ENCODE measurements around the gene CHRDL2.

CHRDL2 gene

DNA sequence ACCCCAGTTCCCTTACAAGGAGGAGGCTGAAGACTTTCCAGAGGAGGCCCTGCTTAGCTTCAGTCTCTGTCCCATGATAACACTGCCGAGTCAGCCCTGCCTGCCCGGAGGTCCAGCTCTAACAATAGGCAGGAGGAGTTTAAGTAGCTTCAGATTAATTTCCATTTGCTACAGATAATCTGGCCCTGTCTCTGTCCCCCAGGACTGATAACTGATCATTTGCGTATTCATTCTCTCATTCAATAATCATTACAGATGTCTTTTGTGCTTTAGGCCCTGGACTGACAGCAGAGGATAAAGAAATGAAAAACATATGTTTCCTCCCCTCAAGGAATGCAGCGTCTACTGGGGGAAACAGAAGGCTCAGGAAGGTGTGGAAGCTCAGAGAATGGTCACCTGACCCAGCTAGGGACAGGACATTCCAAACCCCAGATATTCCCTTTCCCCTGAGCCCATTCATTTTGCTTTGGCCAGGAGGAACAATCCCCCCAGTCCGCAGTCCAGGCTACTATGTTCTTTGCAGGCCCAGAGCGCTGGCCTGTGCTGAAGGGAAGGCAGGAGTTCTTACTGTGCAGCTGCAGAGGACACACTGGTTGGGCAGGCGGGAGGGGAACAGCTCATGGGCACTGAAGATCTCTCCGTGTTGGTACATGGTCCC, 20.8 kb downstream of the CHRDL2 start:
- no peak for DNase-seq

DNA sequence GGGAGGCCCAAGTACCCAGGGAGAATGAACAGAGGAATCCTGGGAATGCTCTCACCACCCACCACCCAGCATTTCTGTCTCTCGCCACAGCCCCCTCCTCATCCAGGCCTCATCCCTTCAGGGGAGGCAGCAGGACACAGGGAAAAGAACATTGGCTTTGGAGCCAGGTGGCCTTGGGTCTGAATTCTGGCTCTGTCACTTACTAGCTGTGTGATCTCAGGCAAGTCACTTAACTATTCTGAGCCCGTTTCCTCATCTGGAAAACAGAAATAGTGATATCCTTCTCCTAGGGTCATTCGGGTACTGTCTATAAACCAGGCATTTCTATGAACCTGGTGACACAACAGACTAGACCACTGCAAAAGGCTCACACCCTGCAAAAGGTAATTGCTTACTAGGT, 22.1 kb downstream of the CHRDL2 start:
- DNase-seq, result no peak

DNA sequence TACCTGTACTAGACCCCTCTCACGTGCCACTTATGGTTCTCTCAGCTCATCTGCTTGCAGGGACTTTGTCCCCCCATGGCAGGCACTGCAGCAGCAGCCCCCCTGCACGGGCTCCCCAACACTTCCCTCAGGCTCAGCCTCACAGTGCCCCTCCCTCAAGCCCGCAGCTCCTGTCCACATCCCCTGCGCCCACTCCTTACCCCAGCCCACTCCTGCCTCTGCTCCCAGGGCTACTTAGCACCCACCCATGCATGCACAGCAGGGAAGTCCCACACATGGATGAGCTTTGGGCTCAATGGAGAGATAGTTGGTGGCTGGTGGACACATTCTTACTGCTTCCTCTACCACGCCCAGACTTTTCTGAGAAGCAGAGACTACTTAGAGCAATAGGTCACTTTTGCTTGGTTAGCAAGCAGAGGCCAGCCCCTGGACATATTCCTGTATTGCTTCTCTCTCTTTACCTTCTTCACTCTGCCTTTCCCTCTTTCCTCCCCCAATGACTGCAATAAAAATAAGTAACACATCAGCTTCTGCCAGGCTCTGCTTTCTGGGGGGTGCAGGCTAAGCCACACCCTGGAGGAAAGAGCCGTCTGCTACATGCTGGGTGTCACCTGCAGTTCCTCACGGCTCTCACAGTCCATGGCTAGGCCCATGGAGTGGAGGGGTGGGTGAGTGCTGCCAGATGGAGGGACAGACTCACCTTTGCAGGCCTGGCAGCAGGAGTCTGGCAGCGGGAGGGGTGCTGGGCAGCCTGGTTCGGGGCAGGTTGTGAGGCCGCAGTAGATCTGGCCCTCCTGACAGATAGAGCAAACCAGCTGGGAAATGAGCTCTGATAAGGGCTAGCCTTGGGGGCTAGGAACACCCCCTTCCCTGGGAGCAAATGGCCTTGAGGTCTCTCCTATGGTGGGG, 23.4 kb downstream of the CHRDL2 start:
- DNase-seq, result no peak

- DNase-seq, result no peak
These were observed 24.0 kb downstream of the CHRDL2 start for GRCh38 chr11:74707182-74707581.

DNA sequence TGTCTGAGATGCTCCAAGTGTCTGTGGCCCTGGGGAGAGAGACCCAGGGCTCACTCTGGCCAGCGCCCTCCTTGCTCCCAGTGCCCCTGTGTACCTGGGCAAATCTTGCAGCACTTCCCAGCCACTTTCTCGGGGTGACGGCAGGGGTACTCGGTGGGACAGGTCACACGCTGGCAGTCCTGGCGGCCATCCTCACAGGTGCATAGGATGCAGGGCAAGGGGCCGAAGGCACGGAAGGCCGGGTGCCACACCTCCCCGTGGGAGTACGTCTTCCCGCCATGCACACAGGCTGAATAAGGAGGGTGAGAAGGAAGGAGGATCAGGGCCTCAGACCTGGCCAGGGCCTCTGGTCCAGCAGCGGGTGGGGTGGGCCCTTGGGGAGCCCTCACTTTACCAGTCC, 28.0 kb downstream of the CHRDL2 start:
- no peak for DNase-seq

- peak in 1 of 2 experiments; percentile 63 for DNase-seq
These were observed 28.7 kb downstream of the CHRDL2 start for GRCh38 chr11:74702383-74703007.

DNA sequence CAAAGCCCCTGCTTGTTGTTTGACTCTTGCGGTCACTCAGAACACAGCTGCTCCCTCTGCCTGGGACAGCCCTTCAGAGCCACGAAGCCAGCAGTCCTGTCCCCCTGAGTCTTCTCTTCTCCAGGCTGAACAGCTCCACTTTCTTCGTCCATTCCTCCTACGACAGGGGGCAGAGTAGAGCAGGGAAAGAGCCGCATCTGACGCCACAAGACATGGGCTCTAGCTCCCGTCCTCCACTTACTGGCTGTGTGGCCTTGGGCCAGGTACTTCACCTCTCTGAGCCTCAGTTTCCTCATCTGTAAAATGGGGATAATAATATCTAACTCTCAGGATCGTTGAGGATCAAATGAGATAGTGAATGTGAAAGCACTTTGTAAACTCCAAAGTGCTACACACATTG, 29.9 kb downstream of the CHRDL2 start:
- DNase-seq, result no peak

DNA sequence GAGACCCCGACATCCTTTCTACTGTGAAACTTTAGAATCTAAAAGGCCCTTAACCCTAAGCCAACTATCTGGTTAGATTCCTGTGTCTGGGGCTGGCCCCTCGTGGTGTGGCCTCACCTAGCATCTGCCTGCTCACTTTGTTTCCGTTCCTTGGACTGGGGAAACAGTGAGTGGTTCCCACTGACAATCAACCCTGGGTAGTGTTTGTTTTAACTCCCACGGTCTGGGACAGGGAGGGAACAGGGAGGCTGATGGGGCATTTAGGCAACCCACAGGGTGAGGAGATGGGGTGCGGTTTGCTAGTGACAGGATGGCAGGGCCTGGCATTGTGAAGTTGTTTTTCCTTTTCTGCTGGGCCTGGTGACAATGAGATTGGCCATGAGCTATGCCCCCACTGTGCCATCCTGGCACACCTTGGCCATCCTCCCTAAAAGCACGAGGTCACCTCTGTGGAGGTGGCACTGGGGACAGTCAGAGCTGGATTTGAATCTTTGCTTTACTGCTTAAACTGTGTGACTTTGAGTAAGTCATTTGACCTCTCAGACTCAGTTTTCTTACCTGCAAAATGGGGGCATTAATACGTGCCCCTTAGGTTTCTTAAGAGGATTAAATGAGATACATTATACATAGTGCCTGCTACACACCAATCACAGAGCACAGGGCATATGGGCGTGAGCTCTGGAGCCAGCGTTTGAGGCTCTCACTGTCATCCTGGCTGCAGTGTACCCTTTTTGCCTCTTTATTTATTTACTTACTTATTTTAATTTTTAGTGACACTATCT, 31.4 kb downstream of the CHRDL2 start:
- DNase-seq, result no peak

DNA sequence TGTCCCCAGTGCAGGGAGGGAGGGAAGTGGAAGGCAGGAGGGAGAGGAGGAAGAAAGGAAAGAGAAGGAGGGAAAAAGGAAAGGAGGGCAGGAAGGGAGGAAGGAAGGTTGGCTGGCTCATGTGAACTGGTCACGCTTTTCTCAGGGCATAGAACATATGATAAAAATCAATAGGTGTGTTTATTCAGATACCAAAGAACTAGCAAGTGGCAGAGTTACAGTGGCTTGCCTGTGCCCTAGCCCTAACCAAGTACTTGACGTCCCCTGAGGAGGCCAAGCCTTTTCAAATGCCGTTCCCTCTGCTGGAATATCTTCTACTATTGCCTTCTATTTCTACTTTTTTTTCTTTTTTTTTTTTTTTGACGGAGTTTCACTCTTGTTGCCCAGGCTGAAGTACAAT, 33.5 kb downstream of the CHRDL2 start:
- DNase-seq, result no peak

DNA sequence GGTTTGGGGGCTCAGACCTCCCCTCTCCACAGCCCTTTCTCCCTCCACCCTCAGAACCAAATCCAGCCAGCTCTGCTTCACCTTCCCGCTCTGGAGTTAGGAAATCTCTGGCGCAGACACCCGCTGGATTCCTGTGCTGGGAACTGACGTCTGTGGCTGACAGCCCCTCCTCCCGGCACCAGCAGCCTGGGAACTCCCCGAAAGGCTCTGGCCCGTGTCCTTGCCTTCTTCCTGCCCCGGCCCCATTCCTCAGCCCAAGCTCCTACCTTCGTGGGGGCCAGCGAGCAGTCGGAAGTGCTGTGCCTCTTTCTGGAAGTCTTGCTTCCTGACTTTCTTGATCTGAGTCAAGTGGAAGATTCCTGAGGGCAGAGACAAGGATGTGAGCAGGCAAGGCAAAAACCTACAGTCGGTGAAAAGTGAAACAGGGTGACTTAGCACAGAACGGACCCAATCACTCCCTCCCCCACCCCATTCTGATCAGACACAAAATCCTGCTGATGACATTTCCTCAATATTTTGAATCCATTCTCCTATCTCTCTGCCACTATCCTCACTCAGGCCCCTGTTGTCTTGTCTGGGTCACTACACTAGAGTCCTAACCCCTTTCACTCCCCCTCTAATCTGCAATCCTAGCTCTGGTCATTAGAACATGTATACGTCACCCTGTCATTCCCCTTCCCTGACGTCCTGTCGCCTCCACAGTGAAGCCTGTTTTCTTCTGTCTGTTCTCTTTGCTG, 34.1 kb downstream of the CHRDL2 start:
- DNase-seq, result no peak

- no peak for DNase-seq
These were observed 34.7 kb downstream of the CHRDL2 start for GRCh38 chr11:74696500-74696899.

DNA sequence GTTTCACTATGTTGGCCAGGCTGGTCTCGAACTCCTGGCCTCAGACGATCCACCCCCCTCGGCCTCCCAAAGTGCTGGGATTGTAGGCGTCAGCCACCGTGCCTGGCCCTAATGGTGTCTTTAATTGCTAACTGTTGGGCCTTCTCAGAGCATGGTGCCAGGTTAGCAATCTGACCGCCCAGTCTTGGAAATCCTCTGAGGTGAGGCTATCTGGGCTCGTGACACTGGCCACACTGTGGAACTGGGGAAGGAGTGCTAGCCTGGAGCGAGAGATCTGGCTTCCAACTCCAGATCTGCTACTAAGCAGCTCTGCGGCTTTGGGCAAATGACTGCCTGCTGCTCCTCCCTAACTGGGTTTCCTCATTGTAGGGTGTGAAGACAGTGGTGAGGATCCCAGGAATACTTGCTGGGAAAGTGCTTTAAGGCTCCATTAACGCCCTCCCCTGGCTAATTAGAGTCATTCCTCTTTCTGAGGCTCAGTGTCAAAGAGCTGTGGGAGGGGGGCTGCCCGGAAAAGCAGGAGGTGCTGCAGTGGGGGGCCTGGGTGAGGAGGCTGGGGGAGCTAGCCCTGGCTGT, 35.4 kb downstream of the CHRDL2 start:
- no peak for DNase-seq

- DNase-seq, result no peak
These were observed 36.9 kb downstream of the CHRDL2 start for GRCh38 chr11:74694136-74694930.

DNA sequence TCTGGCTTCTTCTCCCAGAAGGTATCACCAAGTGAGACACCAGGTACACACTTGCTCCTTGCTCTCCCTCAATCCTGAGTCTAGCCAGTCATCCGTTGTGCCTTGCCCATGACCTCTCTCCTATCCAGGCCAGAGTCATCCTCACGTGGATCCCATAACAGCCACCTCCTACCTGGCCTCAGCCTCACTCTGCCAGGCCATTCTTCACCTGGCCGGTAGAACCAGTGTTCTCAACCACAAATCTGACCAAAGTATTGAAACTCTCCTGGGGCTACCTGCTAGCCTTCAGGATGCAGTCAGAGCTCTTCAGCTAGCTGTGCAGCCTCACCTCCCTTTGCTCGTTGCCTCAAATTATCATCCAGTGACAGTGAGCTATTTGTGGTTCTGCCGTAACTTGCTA, 37.7 kb downstream of the CHRDL2 start:
- no peak for DNase-seq

GRCh38 chr11:74691755-74692154, 39.5 kb downstream of the CHRDL2 start:
- no peak for DNase-seq

DNA sequence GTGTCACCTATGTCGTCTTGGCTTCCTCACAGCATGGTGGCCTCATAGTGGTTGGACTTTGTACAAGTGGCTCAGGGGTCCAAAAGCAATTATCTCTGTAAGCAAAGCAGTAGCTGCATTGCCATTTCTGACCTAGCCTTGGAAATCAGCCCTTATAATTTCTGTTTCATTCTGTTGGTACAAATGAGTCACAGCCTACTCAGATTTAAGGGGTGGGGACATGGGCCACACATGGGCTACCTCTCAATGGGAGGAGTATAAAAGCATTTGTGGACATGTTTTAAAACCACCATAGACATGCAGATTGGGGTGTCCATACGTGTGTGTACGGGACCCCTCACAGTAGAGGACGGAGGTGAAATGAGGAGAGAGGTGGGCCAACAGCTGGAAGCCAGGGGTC, 41.6 kb downstream of the CHRDL2 start:
- DNase-seq, result no peak

DNA sequence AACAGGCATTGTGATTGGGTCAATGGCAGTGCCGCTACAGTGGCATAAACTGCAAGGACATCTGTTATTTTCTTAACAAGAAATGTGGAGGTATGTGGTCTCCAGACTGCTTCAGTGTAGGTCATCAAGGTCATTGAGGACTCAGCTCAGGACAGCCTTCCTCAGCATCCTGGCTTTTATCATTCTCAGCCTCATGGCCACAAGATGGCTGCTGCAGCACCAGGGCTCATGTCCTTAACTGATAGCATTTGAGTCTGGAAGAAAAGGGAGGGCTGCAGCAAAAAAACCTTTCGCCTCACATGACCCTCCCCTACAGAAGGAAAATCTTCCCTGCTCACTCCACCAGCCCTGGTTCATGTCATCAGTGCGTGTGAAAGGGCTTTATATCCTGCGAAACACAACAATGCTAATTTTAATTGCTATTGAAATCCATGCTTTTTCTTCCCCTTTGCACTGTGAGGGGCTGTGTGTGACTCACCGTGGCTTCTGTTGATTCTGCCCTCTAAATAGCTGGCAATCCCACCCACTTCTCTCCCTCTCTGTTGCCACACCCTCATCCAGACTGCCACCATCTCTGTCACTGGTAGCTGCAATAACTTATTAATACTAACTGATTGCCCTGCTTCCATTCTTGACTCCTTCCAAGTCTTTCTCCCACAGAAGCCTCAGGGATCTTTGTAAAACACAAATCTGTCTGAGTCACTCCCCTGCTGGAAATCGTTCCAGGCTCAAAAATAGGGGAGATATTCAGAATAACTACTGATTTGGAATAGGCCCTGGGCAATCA, 43.8 kb downstream of the CHRDL2 start:
- no peak for DNase-seq

DNA sequence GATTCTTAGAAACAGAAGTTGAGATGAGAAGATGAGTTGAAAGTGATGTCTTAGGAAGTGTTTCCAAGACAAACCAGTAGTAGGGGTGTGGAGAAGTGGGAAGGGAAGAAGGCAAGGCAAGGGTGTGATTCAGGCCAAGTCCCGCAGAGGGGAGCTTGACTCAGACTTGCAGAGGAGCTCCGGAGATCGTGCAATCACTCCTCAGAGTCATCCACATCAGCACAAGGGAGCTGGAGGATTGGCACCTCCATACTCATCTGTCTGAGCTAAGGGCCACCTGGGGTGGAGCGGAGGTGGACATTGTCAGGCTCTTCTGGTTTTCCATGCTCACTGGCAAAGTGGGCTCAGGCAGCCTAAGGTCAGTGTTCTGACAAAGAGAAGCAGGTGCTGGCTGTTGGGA, 44.4 kb downstream of the CHRDL2 start:
- DNase-seq, result no peak

DNA sequence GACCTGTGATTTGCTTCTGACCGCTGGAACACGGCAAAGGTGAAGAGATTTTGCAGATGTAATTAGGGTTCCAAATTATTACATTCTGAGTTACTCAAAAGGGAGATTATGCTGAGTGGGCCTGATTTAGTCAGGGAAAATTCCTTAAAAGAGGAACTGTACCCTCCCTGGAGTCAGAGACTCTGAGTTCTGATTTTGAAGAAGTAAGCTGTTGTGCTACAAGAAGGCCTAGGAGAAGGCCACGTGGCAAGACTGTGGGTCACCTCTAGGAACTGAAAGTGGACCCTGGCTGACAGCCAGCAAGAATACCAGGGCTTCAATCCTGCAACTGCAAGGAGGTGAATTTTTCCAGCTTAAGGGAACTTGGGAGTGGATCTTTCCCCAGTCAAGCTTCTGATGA, 45.3 kb downstream of the CHRDL2 start:
- no peak for DNase-seq

GRCh38 chr11:74685338-74685737, 45.9 kb downstream of the CHRDL2 start:
- DNase-seq, result no peak
